ENCODE results near the gene HHAT.

Gene HHAT

DNA sequence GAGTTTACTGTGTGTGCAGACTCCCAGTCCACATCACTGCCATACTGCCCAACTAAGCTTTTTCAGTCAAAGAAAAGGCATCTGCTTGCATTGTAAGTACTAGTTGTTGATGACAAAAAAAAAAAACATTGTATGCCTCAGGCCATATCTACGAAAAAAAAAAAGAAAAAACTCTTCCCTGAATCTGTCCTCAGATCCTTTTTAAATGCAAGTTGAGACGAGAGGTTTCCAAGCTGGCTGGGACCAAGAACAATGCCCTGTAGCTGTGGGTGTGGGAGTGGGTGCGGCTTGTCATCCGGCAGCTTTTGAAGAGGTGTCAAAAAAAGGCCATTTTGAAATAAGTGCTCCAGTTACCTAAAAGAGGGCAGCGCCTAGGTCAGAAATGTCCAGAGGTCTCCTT lies 29.2 kb upstream of the HHAT start:
- DNase-seq (ENCODE audit: low read depth in 1 of 2, low spot score in 1 of 2) = no peak
- in situ Hi-C loops (cut with HindIII; ENCODE audit: low pct_unique_long_range_greater_than_20kb, low sequenced_read_pairs) = no loop called here
- TF ChIP-seq JUND (IDR thresholded peaks at IDR 0.05; ENCODE audit: low read depth) = no peak

DNA sequence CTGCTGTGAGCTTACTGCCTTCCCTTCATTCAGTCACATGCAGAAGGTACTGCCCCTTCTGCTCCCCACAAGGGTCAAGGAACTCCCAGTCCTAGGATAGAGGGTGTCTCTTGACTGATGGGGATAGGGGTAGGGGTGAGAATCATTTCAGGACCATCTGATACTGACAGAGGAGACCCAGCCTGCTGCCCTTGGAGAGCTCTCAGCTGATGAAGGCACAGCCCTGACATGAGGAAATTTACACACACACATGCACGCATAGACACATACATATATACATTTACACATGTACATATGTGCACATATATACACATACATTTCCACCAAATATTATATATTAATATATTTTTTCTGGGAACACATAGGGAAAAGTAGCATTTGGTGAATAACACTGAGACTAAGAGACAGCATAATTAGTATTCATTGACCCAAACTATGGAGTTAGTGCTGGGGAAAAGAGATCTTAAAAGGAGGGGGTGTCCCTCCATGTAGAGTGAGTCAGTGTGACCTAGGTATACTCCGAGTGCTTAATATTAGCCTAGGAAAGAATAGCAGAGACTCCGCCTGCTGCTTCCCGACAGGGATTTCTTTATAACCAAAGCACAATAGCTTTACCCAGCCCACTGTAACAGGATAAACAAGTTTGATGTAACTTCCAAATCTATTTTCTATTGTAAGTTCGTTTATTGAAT lies 27.6 kb upstream of the HHAT start:
- in situ Hi-C loops (cut with HindIII; ENCODE audit: low pct_unique_long_range_greater_than_20kb, low sequenced_read_pairs) = no loop called here
- no peak for TF ChIP-seq JUND (IDR thresholded peaks at IDR 0.05; ENCODE audit: low read depth)
- peak in 1 of 2 experiments; percentile 22 for DNase-seq (ENCODE audit: low read depth in 1 of 2, low spot score in 1 of 2)

DNA sequence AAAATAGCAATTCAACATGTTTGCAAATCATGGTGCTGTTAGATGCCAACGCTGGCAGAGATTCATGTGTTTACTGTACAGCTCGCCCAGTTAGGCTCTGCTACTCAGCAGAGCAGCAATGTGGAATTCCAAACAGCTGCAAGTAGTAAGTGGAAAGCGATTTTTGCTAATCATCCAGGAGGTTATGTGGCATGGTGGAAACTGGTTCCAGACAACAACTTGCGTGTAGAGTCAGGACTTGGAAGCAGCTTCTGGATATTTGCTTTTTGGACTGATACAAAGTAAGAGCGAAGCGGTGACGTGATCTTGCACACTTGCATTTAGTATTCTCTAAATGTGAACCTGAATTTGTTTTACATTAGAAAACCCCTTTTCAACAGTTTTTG lies 27.1 kb upstream of the HHAT start:
- TF ChIP-seq JUND (IDR thresholded peaks at IDR 0.05; ENCODE audit: low read depth) = no peak
- DNase-seq (ENCODE audit: low read depth in 1 of 2, low spot score in 1 of 2) = no peak
- in situ Hi-C loops (cut with HindIII; ENCODE audit: low pct_unique_long_range_greater_than_20kb, low sequenced_read_pairs) = no loop called here

DNA sequence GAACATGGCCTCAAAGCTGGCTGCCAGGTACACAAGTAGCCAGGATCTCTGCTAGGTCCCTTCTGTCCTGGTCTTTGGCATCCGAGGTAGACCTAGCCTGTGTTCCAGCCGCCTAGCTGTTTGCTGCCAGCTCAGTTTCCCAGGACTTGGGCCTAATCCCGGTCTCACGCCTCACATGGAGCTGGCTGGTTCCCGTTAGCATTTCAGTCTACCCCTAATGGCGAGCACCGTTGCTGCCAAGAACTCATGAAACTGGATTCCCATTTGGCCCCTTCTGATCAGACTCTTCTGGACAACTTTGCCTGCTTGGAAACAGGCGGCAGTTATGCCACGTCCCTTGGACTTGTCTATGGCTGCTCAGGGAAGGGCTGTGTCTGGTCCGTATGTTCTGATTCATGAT lies 26.2 kb upstream of the HHAT start:
- in situ Hi-C loops (cut with HindIII; ENCODE audit: low pct_unique_long_range_greater_than_20kb, low sequenced_read_pairs) = no loop called here
- no peak for DNase-seq (ENCODE audit: low read depth in 1 of 2, low spot score in 1 of 2)

DNA sequence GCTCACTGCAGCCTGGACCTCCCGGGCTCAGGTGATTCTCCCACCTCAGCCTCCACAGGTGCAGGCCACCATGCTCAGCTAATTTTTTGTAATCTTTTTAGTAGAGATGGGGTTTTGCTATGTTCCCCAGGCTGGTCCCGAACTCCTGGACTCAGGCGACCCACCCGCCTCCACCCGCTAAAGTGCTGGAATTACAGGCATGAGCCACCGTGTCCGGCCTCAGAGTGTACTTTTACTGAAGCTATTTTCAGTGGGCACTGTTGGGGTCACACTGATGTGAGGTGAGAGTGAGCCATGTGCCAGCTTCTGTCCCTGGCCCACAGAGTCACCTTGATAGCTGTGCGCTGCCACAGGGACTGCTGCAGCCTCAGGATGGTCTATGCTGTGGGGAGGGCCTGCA lies 25.3 kb upstream of the HHAT start:
- DNase-seq (ENCODE audit: low read depth in 1 of 2, low spot score in 1 of 2) = no peak
- in situ Hi-C loops (cut with HindIII; ENCODE audit: low pct_unique_long_range_greater_than_20kb, low sequenced_read_pairs) = no loop called here
- no peak for TF ChIP-seq JUND (IDR thresholded peaks at IDR 0.05; ENCODE audit: low read depth)

More for the DNA sequence above, 26.2 kb upstream of the HHAT start:
- TF ChIP-seq JUND (IDR thresholded peaks at IDR 0.05; ENCODE audit: low read depth) = no peak

DNA sequence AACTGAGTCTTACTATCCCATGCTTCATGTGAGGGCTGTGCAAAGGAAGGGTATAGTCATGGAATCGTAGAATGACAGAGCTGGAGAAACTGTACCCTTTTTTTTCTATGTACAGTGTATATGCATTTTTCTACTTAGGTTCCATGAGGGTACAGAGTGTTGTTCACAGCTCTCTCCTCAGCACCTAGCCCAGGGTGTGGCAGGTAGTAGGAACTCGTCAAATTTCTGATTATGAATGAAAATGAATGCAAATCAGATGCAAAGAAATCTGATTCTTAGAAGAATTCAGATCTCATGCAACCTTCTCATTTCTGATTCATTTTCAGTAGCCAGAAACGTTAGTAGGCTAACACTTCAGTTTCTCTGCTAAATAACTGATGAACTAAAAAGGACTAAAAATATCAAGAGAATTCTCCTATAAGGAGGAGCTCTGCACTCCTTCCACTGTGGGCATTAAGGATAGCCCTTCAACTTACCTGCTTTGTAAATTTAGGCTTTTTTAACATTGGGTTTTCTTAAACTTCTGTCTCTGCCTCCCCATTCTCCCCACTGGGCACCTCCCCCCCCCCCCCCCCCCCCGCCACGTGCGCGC lies 18.0 kb upstream of the HHAT start:
- no peak for TF ChIP-seq JUND (IDR thresholded peaks at IDR 0.05; ENCODE audit: low read depth)
- in situ Hi-C loops (cut with HindIII; ENCODE audit: low pct_unique_long_range_greater_than_20kb, low sequenced_read_pairs) = no loop called here
- no peak for DNase-seq (ENCODE audit: low read depth in 1 of 2, low spot score in 1 of 2)

DNA sequence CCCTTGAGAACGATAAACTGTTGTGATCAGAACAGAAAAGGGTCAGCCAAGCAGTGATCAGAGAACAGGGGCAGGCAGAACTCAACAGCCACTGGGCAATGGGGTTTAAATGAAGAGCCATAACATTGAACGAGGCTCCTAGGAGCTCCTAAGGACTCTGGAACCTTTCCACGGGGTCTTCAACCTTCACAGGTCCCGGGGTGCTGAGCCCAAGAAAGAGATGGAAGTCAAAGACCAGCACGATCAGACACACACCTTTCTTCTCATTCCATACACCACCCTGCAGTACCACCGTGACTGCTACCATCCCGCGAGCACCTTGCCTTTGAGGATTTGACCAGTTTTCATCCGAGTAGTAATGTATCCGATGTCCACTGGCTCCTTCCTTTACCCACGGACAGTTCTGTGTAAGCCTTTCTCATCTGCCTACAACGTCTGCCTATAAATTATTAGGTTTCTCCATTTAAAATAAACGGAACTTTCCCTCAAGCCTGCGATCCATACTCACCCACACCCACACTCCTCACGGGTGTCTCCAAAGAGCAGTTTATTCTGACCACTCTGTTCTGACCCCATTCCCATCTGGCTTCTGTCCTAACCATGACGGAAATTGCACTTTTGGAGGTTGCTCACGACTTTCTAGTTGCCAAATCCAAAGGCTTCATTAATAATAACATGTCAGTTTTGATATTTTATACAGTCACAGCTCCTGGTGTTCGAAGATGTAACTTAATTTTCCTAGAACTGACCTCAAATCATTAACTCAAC lies 16.8 kb upstream of the HHAT start:
- no peak for DNase-seq (ENCODE audit: low read depth in 1 of 2, low spot score in 1 of 2)
- no peak for TF ChIP-seq JUND (IDR thresholded peaks at IDR 0.05; ENCODE audit: low read depth)
- in situ Hi-C loops (cut with HindIII; ENCODE audit: low pct_unique_long_range_greater_than_20kb, low sequenced_read_pairs) = no loop called here

DNA sequence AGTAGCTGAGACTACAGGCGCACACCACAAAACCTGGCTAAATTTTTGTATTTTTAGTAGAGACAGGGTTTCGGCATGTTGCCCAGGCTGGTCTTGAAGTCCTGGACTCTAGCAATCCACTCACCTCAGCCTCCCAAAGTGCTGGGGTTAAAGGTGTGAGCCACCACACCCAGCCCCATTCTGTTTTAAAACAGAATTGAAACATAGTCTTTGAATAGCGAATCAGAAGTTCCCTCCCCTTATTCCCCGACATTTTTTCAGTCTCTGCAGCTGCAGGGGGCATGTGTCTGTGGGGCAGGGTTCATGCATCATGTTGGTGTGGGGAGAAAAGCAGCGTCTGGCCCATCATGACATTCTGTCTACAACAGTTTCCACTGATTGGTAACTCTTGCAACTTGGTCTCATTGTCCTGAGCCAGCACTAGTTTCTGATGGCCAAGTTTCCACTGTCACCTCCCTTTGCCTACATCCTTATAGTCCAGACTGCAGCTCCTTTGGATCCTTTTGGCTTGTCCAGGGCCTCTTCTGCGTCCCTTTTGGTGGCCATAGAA lies 15.6 kb upstream of the HHAT start:
- no peak for TF ChIP-seq JUND (IDR thresholded peaks at IDR 0.05; ENCODE audit: low read depth)
- in situ Hi-C loops (cut with HindIII; ENCODE audit: low pct_unique_long_range_greater_than_20kb, low sequenced_read_pairs) = no loop called here
- DNase-seq (ENCODE audit: low read depth in 1 of 2, low spot score in 1 of 2) = no peak

DNA sequence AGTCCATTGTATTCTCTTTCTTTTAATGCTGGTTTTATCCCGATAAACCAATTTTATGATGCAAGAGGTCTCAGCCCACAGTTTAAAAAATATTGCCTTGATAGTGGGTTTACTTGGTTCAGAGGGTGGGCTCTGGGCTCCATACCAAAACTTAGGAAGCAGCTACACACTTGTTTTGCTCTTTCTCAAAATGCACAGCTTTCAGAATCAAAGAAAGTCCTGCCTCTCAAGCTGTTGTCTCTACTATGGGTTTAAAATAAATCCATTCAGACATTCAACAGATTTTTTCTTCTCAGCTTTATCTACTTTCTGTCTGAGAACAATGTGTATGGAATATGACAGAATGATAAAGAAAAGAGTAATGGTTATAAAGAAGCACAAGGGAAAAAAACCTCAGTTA lies 14.8 kb upstream of the HHAT start:
- in situ Hi-C loops (cut with HindIII; ENCODE audit: low pct_unique_long_range_greater_than_20kb, low sequenced_read_pairs) = no loop called here
- no peak for DNase-seq (ENCODE audit: low read depth in 1 of 2, low spot score in 1 of 2)
- TF ChIP-seq JUND (IDR thresholded peaks at IDR 0.05; ENCODE audit: low read depth) = no peak

DNA sequence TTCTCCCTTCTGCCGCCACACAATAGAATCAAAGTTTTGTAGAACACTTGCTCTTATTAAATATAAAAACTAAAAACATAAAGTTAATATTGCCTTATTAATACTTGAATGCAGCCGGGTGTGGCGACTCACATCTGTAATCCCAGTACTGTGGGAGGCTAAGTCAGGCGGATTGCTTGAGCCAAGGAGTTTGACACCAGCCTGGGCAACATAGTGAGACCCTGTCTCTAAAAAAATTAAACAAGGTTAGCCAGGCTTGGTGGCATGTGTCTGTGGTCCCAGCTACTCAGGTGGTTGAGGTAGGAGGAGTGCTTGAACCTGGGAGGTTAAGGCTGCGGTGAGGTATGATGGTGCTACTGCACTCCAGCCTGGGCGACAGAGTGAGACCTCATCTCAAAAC lies 13.2 kb upstream of the HHAT start:
- no peak for TF ChIP-seq JUND (IDR thresholded peaks at IDR 0.05; ENCODE audit: low read depth)
- in situ Hi-C loops (cut with HindIII; ENCODE audit: low pct_unique_long_range_greater_than_20kb, low sequenced_read_pairs) = no loop called here
- no peak for DNase-seq (ENCODE audit: low read depth in 1 of 2, low spot score in 1 of 2)

DNA sequence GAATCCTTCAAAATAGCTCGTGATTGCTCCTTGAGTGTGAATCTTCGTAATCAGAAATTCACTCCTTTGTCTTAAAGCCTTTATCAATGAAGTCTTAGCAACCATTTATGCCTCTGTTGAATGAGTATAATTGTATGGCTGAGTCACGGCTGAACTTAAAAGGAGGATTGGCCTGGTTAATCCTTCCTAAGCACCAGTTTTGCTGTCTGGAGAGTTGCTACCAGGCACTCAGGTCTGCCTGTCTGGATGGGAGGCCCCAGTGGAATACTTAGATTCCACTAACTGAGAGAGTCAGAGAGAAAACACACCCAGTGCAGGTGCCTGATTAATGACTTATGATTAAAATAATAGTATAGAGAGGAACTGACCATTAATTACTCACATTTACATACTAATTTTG lies 7.6 kb upstream of the HHAT start:
- DNase-seq (ENCODE audit: low read depth in 1 of 2, low spot score in 1 of 2) = no peak
- in situ Hi-C loops (cut with HindIII; ENCODE audit: low pct_unique_long_range_greater_than_20kb, low sequenced_read_pairs) = no loop called here
- no peak for TF ChIP-seq JUND (IDR thresholded peaks at IDR 0.05; ENCODE audit: low read depth)

DNA sequence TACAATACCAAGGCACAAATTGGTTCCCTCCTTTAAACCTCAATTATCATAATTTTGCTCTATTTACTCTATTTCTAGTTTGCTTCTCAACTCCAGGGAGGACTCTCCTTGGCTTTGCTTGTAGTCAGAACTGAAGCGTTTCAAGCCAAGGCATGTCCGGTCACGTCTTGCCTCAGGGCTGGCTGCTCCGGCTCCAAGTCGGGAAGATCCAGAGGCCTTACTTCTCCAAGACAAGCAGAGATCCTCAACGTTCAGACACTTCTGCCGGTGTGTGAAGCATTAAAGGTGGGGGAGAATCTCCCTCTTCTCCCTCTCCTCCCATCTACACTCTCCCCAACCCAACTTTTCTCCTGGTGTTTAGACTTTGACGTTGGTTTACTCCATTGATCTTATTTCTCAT lies 7.2 kb upstream of the HHAT start:
- in situ Hi-C loops (cut with HindIII; ENCODE audit: low pct_unique_long_range_greater_than_20kb, low sequenced_read_pairs) = no loop called here
- peak; percentile 47 to 91 for DNase-seq (ENCODE audit: low read depth in 1 of 2, low spot score in 1 of 2)

DNA sequence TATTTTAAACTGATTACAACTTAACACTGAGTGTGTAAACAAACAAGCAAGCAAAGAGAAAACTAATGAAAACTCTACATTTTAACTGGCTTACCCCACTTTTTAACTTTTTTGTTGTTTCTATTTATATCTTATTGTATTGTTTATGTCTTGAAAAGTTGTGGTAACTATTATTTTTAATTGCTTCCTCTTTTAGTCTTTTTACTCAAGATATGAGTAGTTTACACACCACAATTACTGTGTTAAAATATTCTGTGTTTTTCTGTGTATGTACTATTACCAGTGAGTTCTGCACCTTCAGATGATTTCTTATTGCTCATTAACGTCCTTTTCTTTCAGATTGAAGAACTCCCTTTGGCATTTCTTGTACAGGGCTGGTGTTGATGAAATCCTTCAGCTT lies 4.7 kb upstream of the HHAT start:
- no peak for DNase-seq (ENCODE audit: low read depth in 1 of 2, low spot score in 1 of 2)
- TF ChIP-seq JUND (IDR thresholded peaks at IDR 0.05; ENCODE audit: low read depth) = no peak
- in situ Hi-C loops (cut with HindIII; ENCODE audit: low pct_unique_long_range_greater_than_20kb, low sequenced_read_pairs) = no loop called here

More for the DNA sequence above, 7.2 kb upstream of the HHAT start:
- no peak for TF ChIP-seq JUND (IDR thresholded peaks at IDR 0.05; ENCODE audit: low read depth)
